ENCODE data around the gene NACC1. TPM values are rescaled to one million over a fixed set of nuclear protein-coding genes. Genes with fewer than 3 reads are reported as not detected.

The NACC1 gene
- total RNA-seq, 1 experiment from 2014 or later = 237 TPM

DNA sequence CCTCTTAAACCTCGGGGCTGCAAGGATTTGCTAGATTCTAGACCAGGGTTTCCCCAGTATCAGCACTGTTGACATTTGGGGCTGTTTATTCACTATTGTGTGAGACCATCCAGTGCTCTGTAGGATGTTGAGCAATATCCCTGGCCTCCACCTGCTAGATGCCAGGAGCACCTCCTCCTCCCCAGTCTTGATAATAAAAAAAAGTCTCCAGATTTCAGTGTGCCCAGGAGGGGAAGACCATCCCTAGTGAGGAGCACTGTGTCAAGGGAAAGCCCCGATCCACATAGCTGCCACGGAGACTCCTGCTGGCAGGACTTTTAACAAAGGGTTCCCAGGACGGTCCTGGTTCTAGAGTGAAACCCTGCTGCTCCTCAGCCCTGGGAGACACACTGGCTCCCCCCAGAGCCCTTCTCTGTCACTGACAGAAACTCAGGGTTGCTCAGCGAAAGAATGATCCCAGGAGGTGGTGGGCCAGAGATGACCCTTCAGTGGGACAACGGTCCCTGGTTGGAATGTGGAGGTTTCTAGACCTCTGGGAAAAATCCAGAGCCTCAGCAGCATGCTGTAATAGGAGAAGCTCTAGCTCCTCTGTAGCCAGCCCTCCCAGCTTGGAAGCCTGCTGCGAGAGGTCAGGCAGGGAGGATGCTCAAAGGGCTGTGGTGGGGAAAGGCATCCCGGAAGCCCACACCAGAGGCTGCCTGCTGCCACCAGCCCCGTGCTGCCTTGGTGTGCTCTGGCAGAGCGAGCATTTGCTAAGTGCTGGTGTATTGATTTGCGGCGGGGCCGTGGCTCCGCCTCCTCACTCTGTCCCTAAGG is 35.7 kb upstream of the NACC1 start:
- no peak for TF ChIP-seq ZNF532 (CRISPR knock-in tag; IDR thresholded peaks at IDR 0.05; ENCODE audit: borderline replicate concordance)
- TF ChIP-seq GRHL2 (CRISPR knock-in tag; IDR thresholded peaks at IDR 0.05; ENCODE audit: insufficient replicate concordance, severe bottlenecking) = no peak
- TF ChIP-seq ZNF232 (CRISPR knock-in tag; IDR thresholded peaks at IDR 0.05) = no peak
- no peak for TF ChIP-seq ZNF219 (CRISPR knock-in tag; IDR thresholded peaks at IDR 0.05; ENCODE audit: borderline replicate concordance)
- TF ChIP-seq ZNF423 (CRISPR knock-in tag; IDR thresholded peaks at IDR 0.05) = 0 out of 2 replicates have a peak, but pooled peaks have one; percentile 22
- H3K4me3 Mint-ChIP-seq = peak overlapping the region; percentile 40; the same call in 1 of the 2 replicates

GRCh38 chr19:13083008-13083404 is 35.1 kb upstream of the NACC1 start:
- Mint-ChIP-seq H3K27ac (no peak overlapping the region), H3K9me3 (no peaks in the 10 kb centered on the region), H3K4me3 (peak overlapping the region; percentile 40; the same call in 1 of the 2 replicates), H3K4me1 (peaks cover 31% of the 10 kb centered on the region), H3K36me3 (no peaks in the 10 kb centered on the region), H3K27me3 (ENCODE audit: low read depth) (peaks cover 13% of the 10 kb centered on the region)
- DNase-seq (ENCODE audit: low spot score) (no peak), ATAC-seq (no peak)
- CTCF ChIA-PET = interaction anchor here (1.0 to 20.5 kb wide), 8 partner anchors 8 to 118 kb away, joined by 3 to 294 read pairs (median 12); no protein-coding TSS in a partner anchor
- POLR2A ChIA-PET = interaction anchor here (1.1 kb wide), 1 partner anchor 21 kb away, joined by 3 read pairs; no protein-coding TSS in a partner anchor
- TF ChIP-seq PRRX2 (CRISPR knock-in tag; IDR thresholded peaks at IDR 0.05) (no peak), SP1 (CRISPR knock-in tag; conservative IDR thresholded peaks at IDR 0.05) (no peak), CREB1 (CRISPR knock-in tag; IDR thresholded peaks at IDR 0.05) (no peak), IRF2 (CRISPR knock-in tag; IDR thresholded peaks at IDR 0.05; ENCODE audit: borderline replicate concordance, low read depth) (no peak), ZNF232 (CRISPR knock-in tag; IDR thresholded peaks at IDR 0.05) (no peak), ZNF263 (CRISPR knock-in tag; IDR thresholded peaks at IDR 0.05; ENCODE audit: low read depth) (no peak), FOXP1 (CRISPR knock-in tag; IDR thresholded peaks at IDR 0.05; ENCODE audit: borderline replicate concordance) (no peak), ZBTB21 (CRISPR knock-in tag; IDR thresholded peaks at IDR 0.05; ENCODE audit: borderline replicate concordance) (no peak), TEAD4 (CRISPR knock-in tag; IDR thresholded peaks at IDR 0.05) (no peak), USF2 (CRISPR knock-in tag; IDR thresholded peaks at IDR 0.05) (no peak), GRHL2 (CRISPR knock-in tag; IDR thresholded peaks at IDR 0.05; ENCODE audit: insufficient replicate concordance, severe bottlenecking) (no peak)
- TF ChIP-seq, protein P1, sequence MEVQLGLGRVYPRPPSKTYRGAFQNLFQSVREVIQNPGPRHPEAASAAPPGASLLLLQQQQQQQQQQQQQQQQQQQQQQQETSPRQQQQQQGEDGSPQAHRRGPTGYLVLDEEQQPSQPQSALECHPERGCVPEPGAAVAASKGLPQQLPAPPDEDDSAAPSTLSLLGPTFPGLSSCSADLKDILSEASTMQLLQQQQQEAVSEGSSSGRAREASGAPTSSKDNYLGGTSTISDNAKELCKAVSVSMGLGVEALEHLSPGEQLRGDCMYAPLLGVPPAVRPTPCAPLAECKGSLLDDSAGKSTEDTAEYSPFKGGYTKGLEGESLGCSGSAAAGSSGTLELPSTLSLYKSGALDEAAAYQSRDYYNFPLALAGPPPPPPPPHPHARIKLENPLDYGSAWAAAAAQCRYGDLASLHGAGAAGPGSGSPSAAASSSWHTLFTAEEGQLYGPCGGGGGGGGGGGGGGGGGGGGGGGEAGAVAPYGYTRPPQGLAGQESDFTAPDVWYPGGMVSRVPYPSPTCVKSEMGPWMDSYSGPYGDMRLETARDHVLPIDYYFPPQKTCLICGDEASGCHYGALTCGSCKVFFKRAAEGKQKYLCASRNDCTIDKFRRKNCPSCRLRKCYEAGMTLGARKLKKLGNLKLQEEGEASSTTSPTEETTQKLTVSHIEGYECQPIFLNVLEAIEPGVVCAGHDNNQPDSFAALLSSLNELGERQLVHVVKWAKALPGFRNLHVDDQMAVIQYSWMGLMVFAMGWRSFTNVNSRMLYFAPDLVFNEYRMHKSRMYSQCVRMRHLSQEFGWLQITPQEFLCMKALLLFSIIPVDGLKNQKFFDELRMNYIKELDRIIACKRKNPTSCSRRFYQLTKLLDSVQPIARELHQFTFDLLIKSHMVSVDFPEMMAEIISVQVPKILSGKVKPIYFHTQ (CRISPR knock-in tag; IDR thresholded peaks at IDR 0.05) = no peak

More for the DNA sequence above, 35.7 kb upstream of the NACC1 start:
- ATAC-seq (peak; percentile 67), DNase-seq (ENCODE audit: low spot score) (peak; percentile 60)
- Mint-ChIP-seq H3K27ac (no peak overlapping the region), H3K36me3 (no peaks in the 10 kb centered on the region), H3K27me3 (ENCODE audit: low read depth) (peaks cover 19% of the 10 kb centered on the region), H3K4me1 (peaks cover 37% of the 10 kb centered on the region), H3K9me3 (no peaks in the 10 kb centered on the region)
- POLR2A ChIA-PET = interaction anchor here (1.1 kb wide), 1 partner anchor 21 kb away, joined by 3 read pairs; no protein-coding TSS in a partner anchor
- CTCF ChIA-PET = interaction anchor here (1.0 to 20.5 kb wide), 8 partner anchors 9 to 197 kb away, joined by 3 to 294 read pairs (median 7); no protein-coding TSS in a partner anchor
